Panc1 (cell line): ENCODE results near the gene OPN4.
A peak's percentile ranks its signal among the peaks of the same experiment; 100 is the strongest.

Experiments
- CTCF ChIP-seq: fragments of 450-650 bp; IDR thresholded peaks from 2 replicates; pipeline ENCODE4 v1.5.1; 2017; ENCODE audit warnings: mild to moderate bottlenecking
- POLR2AphosphoS5 ChIP-seq: IDR thresholded peaks from 2 replicates; pipeline ENCODE4 v1.6.1; 2012; ENCODE audit warnings: mild to moderate bottlenecking, low read depth, low read length, moderate library complexity
- REST ChIP-seq, 2 experiments: IDR thresholded peaks; 2 replicates each; pipeline ENCODE4 v1.6.1; 2011 to 2012; ENCODE audit warnings: low read depth in 2 of 2, control low read depth in 1 of 2, low read length in 1 of 2, mild to moderate bottlenecking in 1 of 2, moderate library complexity in 1 of 2; ENCODE audit not compliant: insufficient read depth in 1 of 2
- SIN3A ChIP-seq: IDR thresholded peaks from 2 replicates; pipeline ENCODE4 v1.6.1; 2012; ENCODE audit warnings: low read depth, mild to moderate bottlenecking, low read length, moderate library complexity, borderline replicate concordance; ENCODE audit not compliant: insufficient read depth
- TCF7L2 ChIP-seq: IDR thresholded peaks from 2 replicates; pipeline ENCODE4 v1.6.1; 2011; ENCODE audit warnings: mild to moderate bottlenecking, low read depth, low read length, inconsistent platforms

GRCh38 chr10:86688398-86688921 is 34.1 kb downstream of the OPN4 start:
- no peak for TF ChIP-seq SIN3A
- TF ChIP-seq CTCF, result peak; percentile 93
- TF ChIP-seq REST (IDR thresholded peaks at IDR 0.05; ENCODE audit: insufficient read depth in 1 of 2, low read depth in 2 of 2, low read length in 1 of 2), result no peak
- no peak for TF ChIP-seq POLR2AphosphoS5
- no peak for TF ChIP-seq TCF7L2
